Stimulated activated CD8-positive, alpha-beta memory T cell treated with anti-CD3 and anti-CD28 coated beads, Interleukin-2, amount 100 ng/mL, for 1 hour (primary cell): ENCODE measurements around the gene ASIC1.

ENCODE experiments used
- DNase-seq, 2 donors: peaks; one replicate each; pipeline ENCODE4 v3.0.0-alpha.2; 2020; ENCODE audit warnings: low read depth in 2 of 2

Gene ASIC1

DNA sequence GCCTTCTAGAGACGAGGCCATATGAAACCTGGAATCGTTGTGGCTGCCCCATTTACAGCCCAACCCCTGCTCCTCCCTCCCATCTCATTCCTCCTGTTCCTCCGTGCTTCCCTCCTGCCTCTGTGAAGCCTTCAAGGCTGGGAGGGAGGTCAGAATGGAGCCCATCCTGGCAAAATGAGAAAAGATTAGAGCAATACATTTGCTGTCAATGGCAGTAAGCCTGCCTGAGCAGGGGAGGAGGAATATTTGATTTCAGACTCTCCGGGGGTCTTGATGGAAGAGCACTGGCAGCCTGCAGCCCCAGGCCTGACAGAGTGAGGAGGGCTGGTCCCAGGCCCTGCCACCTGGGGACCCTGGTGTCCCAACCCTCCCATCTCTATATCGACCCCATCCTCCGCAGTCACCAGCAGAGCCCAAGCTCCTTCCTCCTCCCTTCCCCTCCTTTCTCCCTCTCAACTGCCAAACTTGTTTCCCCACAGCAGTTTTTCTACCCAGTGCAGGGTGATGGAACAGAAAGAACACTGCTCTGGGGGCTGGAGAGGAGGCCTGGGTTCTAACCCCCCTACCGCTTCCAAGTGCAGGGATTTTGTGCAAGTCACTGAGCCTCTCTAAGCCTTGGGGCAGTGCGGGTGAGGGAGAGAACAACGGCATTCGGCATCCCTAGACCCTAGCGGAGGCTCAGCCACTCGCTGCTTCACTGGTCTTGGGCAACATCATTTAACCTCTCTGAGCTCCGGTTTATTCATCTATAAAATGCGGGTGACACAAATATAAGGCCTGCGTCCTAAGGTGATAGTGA is 16.1 kb upstream of the ASIC1 start:
- no peak for DNase-seq

DNA sequence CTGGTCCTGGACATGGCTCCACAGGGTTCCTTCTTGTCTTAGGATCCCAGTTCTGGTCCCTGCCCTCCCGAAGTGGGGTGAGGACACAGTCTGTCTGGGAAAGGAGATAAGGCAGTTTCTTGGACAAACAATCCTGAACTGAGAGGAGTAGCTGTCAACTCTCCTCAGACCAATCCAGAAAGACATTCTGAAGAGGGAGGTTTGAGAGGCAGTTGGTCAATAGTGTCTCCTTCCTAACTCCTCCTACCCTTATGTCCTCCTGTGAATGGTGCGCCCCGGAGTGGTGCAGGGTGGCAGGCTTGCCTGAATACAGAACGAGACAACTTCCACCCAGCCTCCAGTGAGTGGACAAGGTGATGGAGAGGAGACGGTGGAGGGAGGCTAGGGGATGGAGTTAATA is 15.4 kb upstream of the ASIC1 start:
- no peak for DNase-seq

DNA sequence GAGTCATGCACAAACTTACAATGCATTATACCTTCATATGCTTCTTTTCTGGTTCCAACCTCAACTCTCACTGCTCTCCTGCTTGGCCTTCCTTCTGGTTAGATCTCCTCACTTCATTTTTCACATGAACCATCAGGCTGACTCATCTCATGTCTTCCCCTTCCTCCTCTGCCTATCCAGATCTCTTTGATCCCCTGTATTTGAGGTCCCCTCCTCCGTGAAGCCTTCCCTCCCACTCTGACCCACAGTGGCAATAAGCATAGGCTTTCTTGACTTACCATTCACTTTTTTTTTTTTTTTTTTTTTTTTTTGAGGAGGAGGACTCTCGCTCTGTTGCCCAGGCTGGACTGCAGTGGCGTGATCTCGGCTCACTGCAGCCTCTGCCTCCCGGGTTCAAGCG is 14.7 kb upstream of the ASIC1 start:
- no peak for DNase-seq

DNA sequence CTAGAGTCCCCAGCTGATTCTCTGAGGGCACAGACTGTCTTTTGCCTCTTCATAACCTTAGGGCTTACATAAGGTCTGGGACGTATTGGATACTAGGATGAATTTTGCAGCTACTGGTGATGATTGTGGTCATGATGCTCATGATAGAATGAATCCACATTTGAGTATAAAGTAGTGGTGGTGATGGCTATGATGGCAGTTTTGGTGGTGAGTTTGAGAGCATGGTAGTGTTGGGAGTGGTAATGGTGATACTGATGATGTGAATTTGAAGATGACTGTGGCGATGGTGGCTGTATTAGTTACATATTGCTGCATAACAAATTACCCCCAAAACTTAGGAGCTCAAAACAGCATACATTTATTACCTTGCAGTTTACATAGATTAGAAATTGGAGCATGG is 14.1 kb upstream of the ASIC1 start:
- DNase-seq = no peak

DNA sequence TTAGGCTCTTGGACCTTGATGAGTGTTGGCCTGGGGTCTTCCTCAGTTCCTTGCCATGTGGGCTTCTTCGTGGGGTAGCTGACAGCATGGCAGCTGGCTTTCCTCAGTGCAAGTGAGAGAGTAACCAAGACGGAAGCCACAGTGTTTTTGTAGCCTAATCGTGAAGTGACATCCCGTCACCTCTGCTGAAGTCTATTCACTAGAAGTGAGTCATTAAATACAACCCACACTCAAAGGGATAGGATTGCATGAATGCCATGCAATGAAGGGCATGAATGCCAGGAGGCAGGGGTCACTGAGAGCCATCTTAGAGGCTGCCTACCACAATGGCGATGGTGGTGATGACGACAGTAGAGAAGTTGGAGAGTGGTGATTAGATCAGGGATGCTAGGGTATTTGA is 13.5 kb upstream of the ASIC1 start:
- DNase-seq = no peak

DNA sequence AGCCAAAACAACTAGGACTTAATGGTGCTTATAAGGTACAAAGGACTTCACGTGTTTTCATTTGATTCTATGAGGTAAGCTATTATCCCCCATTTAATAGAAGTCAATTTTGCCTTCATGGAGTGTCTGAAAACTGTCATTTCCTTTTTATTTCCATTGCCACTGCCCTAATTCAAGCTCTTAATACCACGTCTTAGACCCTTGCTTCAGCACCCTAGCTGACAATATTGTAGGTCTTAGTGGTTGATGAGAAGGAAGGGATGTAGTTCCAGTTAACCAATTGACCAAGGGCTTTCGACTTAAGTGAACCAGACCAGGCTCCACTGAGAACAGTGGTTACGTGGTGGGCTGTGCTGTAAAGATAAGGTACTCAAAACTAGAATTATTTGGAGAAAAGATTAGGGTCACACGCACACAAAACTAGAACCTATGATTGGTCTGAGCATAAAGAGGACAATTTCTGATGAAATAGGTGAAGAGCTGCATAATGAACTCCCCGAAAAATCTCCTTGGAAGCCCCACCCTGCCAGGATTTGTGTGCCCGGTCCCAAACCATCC is 9.6 kb upstream of the ASIC1 start:
- no peak for DNase-seq

DNA sequence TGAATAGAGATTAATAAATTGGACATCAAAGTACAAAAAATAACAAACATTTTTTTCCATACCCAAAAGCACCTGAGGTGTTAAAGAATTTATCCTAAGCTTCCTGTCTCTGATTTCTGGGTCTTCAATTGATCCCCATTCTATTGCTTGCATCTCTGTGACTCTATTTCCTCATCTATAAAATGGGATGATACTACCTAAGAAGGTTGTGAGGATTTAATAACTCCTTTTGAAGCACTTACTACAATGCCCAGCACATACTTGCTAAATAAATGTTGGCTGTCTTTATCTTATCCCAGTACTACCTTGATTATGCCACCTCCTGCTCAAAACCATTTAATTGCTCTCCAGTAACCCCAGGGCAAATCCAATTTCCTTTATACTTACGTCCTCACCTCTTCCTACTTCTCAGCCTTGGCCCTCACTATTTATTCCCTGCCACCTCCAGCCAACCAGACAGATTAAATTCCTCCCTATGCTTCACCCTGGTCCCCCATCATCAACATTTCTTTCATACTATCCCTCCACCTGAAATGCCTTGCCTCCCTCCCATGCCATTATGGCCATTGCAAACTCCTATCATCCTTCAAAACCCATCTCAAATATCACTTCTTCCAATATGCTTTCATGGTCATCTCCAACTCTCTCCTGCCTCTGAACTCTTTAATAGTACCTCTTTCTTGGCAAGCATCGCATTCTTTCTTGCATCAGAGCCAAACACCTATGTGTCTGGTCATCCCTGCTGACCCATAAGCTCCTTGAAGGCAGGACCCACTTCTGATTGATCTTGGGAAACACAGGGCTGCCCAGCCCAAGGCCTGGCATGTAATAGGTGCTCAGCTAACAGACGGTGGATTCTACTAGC is 7.9 kb upstream of the ASIC1 start:
- no peak for DNase-seq

DNA sequence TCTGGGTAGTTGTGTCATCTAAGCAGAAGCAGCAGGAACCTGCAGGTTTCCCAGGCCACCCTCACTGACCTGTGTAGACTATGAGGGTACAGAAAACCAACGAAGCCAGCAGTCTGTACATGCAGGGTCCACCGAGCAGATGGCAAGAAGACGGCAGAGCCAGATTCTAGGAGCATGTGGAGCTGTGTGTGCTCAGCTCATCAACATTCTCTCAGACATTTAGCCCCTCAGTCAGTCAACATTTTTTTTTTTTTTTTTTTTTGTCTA is 7.3 kb upstream of the ASIC1 start:
- DNase-seq = no peak

DNA sequence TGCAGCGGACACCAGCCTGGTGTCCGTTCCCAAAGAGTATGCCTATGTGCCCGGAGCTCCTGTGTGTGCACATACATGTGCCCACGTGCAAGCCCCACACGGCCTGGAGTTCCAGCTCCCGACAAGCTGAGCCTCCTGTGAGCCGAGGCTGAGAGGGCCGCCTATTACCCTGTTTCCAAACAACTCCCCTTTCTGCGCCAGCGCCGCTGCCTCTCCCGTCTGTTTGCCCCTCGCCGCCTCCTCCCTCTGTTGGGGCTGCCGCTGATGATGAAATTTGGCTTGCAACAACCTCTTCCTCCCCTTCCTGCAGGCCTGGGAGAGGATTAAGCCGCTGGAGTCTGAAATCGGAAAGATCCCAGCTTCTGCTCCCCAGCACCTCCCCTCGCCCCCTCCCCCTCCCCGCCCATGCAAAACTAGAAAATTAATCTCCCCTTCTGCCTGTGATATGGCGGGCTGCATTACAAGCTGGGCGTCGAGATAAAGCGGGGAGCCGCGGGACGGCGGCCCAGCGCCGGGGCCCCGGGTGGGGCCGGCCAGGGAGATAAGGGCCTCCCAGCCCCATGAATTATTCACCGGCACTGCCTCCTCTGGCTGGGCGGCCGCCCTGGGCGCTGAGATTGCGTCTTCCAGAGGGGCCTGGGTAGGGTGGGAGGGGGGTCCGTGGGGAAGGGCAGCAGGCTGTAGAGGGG is 6.8 kb upstream of the ASIC1 start:
- no peak for DNase-seq

DNA sequence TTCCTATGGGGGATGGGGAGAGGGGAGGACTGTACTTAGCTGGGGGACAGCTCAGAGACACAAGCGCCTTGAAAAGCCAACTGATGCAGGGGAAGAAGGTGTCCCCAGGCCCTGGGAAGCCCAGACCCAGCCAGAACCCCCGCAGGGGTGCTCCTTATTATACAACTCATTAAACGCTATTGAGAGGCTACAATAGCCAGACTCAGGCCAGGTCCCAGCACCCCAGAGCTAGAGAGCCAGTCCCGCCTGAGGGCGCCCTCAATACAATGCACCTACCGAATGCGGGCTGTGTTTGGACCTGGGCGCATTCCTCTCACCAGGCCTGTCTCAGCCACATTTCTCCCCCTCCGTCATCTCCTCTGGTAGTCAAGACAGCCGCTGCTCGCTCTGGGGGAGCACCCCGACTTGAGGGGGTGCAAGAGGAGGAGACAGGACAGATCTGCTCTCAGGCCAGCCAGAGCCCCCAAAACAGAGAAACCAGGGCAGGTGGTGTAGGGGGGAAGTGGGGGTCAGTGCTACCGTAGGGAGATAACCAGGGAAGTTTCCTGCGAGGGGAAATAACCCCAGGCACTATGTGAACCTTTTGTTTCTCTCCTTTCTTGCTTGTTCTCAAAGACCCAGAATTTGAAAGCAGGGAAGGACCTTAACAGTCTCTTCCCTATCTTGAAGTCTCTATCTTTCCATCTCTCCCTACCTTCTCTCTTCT is 6.1 kb upstream of the ASIC1 start:
- DNase-seq = no peak

DNA sequence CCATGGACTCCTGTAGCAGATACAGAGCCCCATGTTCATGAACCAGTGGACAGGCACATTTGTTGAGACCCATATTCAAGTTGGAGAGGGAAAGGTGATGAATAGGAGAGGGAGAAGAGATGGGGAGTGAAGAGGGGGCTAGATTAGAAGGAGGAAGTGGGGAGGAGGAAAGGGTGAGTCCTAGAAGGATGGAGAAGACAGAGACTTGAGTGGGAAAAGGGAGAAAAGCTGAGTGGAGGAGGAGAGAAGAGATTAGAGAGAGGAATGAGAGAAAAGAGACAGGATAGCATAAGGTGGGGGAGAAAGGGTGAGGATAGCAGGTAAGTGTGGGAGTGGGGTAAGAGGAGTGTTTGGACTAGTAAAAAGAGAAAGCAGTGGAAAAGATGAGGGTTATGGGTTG is 4.9 kb upstream of the ASIC1 start:
- DNase-seq = no peak

DNA sequence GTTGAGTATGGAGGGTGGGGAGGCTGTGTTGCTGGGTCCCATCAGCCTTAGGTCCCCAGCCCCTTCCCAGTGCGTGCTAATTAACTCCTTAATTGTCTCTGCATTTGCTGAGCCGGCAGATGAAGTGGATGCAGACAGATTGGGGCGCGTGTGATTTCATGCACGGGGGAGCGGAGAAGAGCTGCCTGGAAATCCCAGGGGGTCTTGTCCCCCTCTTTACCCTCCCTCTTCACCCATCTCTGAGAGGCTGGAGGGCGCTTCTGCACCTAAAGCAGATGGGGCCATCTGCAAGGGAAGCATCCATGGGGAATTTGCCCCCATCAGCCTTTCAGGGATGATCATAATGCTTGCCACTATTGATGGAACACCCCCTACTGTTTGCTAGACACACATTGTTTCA is 4.4 kb upstream of the ASIC1 start:
- no peak for DNase-seq

DNA sequence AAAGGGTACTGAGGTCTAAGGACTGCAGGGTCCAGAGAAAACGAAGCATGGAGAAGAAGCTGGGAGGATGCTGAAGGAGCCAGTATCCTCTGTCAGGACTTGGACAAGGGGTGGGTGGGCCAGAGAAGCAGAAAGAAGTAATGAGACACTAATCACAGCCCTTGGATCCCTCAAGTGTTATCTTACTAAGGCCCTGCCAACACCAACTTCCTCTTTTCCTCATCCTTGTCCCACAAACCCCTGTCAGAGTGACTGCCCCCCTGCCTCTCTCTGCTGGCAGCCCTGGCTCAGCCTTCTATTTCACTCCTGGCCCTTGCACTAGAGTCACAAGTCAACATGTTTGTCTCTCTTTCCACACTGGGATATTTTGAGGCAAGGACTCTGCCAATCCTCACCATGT is 3.8 kb upstream of the ASIC1 start:
- DNase-seq = no peak

DNA sequence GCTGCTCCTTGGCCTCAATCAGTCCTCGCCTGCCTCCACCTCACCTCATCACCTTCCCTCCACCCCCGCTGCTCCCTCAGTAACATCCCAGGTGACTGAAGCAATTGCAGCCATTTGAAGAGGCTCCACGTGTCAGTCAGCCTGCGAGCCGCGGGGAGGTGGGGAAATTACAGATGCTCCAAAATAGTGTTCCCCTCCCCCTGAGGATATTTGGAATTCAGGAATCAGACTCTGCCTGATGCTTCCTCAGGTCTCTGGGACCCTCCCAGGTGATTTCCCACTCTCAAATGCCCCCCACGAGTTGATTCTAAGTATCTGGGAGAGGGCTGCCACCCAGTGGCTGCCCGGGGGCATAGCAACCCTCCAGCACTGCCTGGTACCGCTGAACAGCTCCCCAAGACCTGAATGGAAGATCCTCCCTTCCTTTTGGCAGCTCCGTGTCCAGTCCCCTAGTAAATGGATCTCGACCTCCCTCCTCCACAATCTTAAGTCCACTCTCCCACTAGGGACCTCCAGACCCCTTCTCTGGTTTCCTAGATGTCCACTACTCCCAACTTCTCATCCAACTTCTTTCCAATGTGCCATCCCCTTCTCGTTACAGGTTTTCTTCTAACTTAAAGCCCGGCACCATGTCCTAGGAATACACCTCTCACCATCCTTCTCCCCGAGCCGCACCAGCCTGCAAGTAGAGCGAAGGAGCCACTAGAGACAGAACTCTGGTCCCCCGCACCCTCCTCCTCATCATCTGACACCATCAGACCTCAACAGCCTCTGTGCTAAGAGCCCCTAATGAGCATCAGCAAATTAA is 1.4 kb upstream of the ASIC1 start:
- DNase-seq = peak; percentile 11 to 25

DNA sequence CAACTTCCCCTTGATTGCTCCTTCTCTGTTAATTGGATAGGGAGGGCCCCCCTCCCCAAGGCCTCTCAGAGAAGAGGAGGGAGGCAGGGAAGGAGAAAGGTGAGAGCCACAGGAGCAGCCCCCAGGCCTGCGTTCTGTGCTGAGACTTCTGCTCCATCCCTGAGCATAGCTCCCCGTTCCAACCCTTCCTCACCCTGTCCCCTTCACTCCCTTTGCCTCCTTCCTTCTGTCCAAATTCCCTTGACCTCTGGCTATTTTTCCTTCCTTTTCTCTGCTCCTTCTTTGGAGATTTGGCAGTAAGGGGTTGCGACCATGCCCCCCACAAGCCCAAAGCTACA is 788 bp upstream of the ASIC1 start:
- no peak for DNase-seq

DNA sequence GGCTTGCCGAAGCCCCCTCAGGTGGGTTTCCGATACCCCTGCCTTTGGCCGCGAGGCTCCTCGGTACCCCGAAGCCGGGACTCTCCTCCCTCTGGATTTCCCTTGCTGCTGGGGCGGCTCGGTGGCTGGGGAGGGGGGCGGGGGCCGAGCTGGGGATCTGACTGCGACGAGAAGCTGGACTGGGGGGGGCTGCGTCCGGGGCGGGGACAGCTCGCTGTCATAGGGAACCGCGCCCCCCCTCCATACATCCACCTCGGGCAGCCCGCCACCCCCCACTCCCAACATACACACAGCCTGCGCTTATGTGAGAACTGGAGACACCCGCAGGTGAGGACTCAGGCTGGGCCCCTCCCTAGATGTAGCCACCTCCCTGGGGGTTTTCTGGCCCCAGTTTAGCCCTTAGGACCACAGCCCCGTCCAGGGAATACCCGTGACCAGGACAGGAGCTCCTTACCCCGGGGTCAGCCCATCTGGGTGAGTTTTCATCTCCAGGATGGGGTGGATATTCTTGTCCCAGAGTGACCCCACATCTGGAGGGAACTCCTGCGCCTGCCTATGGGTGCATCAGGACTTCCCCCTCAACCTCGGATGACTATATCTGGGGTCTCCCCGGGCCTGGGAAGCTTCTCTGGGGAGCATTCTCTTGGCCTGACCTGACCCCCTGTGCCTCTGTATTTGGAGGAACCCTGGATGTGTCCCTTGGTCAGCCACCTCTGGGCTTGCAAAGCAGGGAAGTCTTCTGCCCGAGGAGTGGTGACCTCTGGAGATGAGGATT is 687 bp downstream of the ASIC1 start:
- DNase-seq = no peak

DNA sequence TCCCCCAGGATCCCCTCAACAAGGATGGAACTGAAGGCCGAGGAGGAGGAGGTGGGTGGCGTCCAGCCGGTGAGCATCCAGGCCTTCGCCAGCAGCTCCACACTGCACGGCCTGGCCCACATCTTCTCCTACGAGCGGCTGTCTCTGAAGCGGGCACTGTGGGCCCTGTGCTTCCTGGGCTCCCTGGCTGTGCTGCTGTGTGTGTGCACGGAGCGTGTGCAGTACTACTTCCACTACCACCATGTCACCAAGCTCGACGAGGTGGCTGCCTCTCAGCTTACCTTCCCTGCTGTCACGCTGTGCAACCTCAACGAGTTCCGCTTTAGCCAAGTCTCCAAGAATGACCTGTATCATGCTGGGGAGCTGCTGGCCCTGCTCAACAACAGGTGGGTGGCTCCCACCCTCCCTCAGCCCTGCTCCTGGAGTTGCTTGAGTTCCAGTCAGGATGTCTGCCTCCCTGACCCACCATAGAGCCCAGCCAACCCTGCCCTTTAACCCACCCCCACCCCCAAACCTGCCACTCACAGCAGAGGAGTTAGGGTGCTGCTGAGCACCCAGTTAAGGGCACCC is 1.4 kb downstream of the ASIC1 start:
- no peak for DNase-seq

DNA sequence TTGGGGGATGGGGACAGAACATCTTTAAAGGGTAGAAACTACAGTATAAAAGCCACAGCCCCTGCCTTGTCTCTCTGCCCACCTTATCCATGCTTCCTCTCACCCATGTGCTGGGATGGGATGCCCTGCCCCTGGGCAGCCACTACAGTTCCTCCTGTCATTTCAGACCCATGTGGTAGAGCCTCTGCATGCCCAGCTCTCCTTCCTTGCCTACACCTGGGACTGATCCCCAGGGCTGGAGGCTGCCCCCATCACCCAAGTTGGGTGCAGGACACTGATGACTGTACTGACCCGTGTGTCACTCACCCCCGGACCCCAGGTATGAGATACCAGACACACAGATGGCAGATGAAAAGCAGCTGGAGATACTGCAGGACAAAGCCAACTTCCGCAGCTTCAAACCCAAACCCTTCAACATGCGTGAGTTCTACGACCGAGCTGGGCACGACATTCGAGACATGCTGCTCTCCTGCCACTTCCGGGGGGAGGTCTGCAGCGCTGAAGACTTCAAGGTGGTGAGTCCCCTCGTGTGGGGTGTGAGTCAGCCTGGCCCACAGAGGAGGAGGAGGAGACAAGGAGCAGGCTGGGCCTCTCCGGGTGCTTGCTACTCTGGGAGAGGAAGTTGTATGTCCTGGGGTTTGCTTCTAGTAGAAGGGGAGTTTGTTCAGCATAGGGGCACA is 2.2 kb downstream of the ASIC1 start:
- peak; percentile 26 for DNase-seq

DNA sequence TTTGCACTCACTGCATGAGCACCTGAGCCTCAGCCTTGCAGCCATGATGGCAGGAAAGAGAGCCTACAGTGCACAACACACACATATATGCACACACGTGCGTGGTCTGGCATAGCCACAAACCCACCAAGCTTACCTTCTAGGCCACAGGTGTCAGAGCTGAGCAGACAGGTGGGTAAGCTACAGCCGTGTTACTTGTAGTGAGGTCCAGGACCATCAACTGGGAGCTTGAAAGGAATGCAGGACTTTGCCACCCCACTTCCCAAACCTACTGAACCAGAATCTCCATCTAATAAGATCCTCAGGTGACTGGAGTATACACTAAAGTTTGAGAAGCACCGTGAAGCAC is 2.7 kb downstream of the ASIC1 start:
- DNase-seq = no peak

DNA sequence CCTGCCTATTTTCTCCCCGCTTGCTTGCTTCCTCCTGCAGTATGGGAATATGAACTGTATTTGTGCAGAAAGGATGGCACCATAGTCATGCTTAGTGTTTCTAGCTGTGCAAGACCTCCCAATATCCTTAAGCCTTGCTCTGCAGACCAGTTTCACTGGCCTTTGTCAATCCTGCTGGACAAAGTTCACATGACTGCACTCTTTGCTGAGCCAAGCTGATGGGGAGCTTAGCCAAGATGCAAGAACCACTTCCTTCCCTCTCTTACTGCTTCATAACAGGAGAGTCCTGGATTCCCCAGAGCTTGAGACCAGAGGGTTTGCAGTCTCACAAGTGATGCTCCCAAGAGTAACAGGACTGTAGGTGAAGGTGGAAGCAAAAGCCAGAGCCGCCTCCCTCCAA is 3.8 kb downstream of the ASIC1 start:
- DNase-seq = no peak
